Activated B cell treated with CpG ODN at 0.5 μM for 24 hours (primary cell): ENCODE measurements around the gene SENP5. TPM values are rescaled to one million over a fixed set of nuclear protein-coding genes. Genes with fewer than 3 reads are reported as not detected.

Experiments used
- ATAC-seq: fragments of 200-7000 bp; cut with Tn5 transposase; one replicate; pipeline ENCODE4 v1.10.0; 2021; ENCODE audit warnings: low read depth, mild to moderate bottlenecking, moderate library complexity
- CTCF ChIA-PET: fragments of 350-600 bp; sonication (Branson Sonifier 250); formaldehyde crosslinking; loops from one replicate; lab custom pipeline; 2021; ENCODE audit warnings: antibody characterized with exemption; lab: Charles Lee
- POLR2A ChIA-PET: fragments of 350-600 bp; sonication (Branson Sonifier 250); formaldehyde crosslinking; loops from one replicate; lab custom pipeline; 2021; ENCODE audit warnings: antibody characterized with exemption; lab: Charles Lee
- DNase-seq: peaks from one replicate; pipeline ENCODE4 v3.0.0; 2022
- H3K27ac Mint-ChIP-seq: one replicate; pipeline ENCODE4 v1.8.0; 2020; ENCODE audit warnings: mixed read lengths
- H3K27me3 Mint-ChIP-seq: one replicate; pipeline ENCODE4 v1.8.0; 2021; ENCODE audit warnings: mixed read lengths
- H3K36me3 Mint-ChIP-seq: one replicate; pipeline ENCODE4 v1.8.0; 2021; ENCODE audit warnings: low read depth, mixed read lengths
- H3K4me1 Mint-ChIP-seq: one replicate; pipeline ENCODE4 v1.8.0; 2021; ENCODE audit warnings: mixed read lengths
- H3K4me3 Mint-ChIP-seq: one replicate; pipeline ENCODE4 v1.8.0; 2020; ENCODE audit warnings: mild to moderate bottlenecking, mixed read lengths
- H3K9me3 Mint-ChIP-seq: one replicate; pipeline ENCODE4 v1.8.0; 2020; ENCODE audit warnings: mixed read lengths
- CTCF ChIP-seq: fragments of 200-600 bp; IDR thresholded peaks from one replicate; pipeline ENCODE4 v1.8.0; 2022; ENCODE audit warnings: antibody characterized with exemption, mild to moderate bottlenecking
- intact Hi-C: fragments of 100-400 bp; cut with micrococcal nuclease; formaldehyde crosslinking; loops from one replicate; pipeline ENCODE4 v1.15.1; 2024
- total RNA-seq: library from RNA; stranded (reverse); gene quantifications from 2 replicates; pipeline ENCODE4 v1.2.3, GENCODE V29; 2022

Gene SENP5
- total RNA-seq, 1 donor from 2014 or later = 45.2 TPM

- no peak for TF ChIP-seq CTCF
- ChIA-PET CTCF (interaction anchor here (0.6 kb wide), 1 partner anchor 11 kb away, joined by 3 read pairs; no protein-coding TSS in a partner anchor), POLR2A (no interaction called here)
- Mint-ChIP-seq H3K27me3 (no peaks in the 10 kb centered on the region), H3K27ac (no peak overlapping the region), H3K4me1 (peaks cover 24% of the 10 kb centered on the region), H3K36me3 (peaks cover 28% of the 10 kb centered on the region), H3K4me3 (no peak overlapping the region), H3K9me3 (no peaks in the 10 kb centered on the region)
- no peak for DNase-seq
- intact Hi-C loops = no loop called here
- ATAC-seq = no peak
Measured at GRCh38 chr3:196875258-196875657, 7.5 kb downstream of the SENP5 start.

- CTCF ChIA-PET = no interaction called here
- DNase-seq = no peak
- POLR2A ChIA-PET = interaction anchor here (0.7 kb wide), 1 partner anchor 59 kb away, joined by 3 read pairs; a partner anchor contains a TSS
- Mint-ChIP-seq H3K4me3 (no peak overlapping the region), H3K4me1 (peaks cover 21% of the 10 kb centered on the region), H3K27me3 (no peaks in the 10 kb centered on the region), H3K27ac (no peak overlapping the region), H3K9me3 (no peaks in the 10 kb centered on the region), H3K36me3 (peaks cover 38% of the 10 kb centered on the region)
- intact Hi-C loops = no loop called here
- TF ChIP-seq CTCF = no peak
- no peak for ATAC-seq
Measured at GRCh38 chr3:196883361-196883760, 15.6 kb downstream of the SENP5 start.

GRCh38 chr3:196886144-196886543, 18.4 kb downstream of the SENP5 start:
- ChIA-PET POLR2A (interaction anchor here (1.2 kb wide), 1 partner anchor 56 kb away, joined by 3 read pairs; the partner anchor contains the start of gene NCBP2), CTCF (no interaction called here)
- DNase-seq = no peak
- H3K4me3 Mint-ChIP-seq = no peak overlapping the region
- no peaks in the 10 kb centered on the region for H3K9me3 Mint-ChIP-seq
- intact Hi-C loops = no loop called here
- no peak for ATAC-seq
- TF ChIP-seq CTCF = no peak
- no peak overlapping the region for H3K27ac Mint-ChIP-seq
- H3K36me3 Mint-ChIP-seq = peaks cover 42% of the 10 kb centered on the region
- no peaks in the 10 kb centered on the region for H3K27me3 Mint-ChIP-seq
- H3K4me1 Mint-ChIP-seq = peaks cover 24% of the 10 kb centered on the region

GRCh38 chr3:196889844-196890708, 22.4 kb downstream of the SENP5 start:
- CTCF ChIA-PET = no interaction called here
- Mint-ChIP-seq H3K4me3 (no peak overlapping the region), H3K27me3 (no peaks in the 10 kb centered on the region), H3K9me3 (no peaks in the 10 kb centered on the region), H3K4me1 (peaks cover 8% of the 10 kb centered on the region), H3K27ac (no peak overlapping the region), H3K36me3 (peaks cover 43% of the 10 kb centered on the region)
- ATAC-seq (no peak), DNase-seq (no peak)
- intact Hi-C loops = no loop called here
- TF ChIP-seq CTCF = no peak
- POLR2A ChIA-PET = no interaction called here

GRCh38 chr3:196894557-196895295, 27.0 kb downstream of the SENP5 start:
- no peak for ATAC-seq
- TF ChIP-seq CTCF = no peak
- ChIA-PET POLR2A (interaction anchor here (0.7 kb wide), 1 partner anchor 29 kb away, joined by 3 read pairs; no protein-coding TSS in a partner anchor), CTCF (no interaction called here)
- no peaks in the 10 kb centered on the region for H3K9me3 Mint-ChIP-seq
- no peaks in the 10 kb centered on the region for H3K27me3 Mint-ChIP-seq
- intact Hi-C loops = no loop called here
- DNase-seq = no peak
- H3K36me3 Mint-ChIP-seq = peaks cover 33% of the 10 kb centered on the region
- H3K4me3 Mint-ChIP-seq = no peak overlapping the region
- peaks cover 3% of the 10 kb centered on the region for H3K4me1 Mint-ChIP-seq
- H3K27ac Mint-ChIP-seq = no peak overlapping the region
